Fibroblast of lung (primary cell): ENCODE results near the gene ID4.

ENCODE experiments used
- CTCF ChIP-seq, 2 donors: IDR thresholded peaks in 1 of 2; conservative IDR thresholded peaks in 1 of 2; 1 replicate in 1 of 2; 2 replicates in 1 of 2; pipeline ENCODE4 v1.5.1; 2011 to 2012; ENCODE audit warnings: low read length in 2 of 2, control low read depth in 1 of 2, inconsistent platforms in 1 of 2, low read depth in 1 of 2, mild to moderate bottlenecking in 1 of 2
- EZH2 ChIP-seq: IDR thresholded peaks from 2 replicates; pipeline ENCODE4 v1.5.1; 2012; ENCODE audit warnings: low read length, control low read depth, mild to moderate bottlenecking; ENCODE audit errors: missing control alignments

DNA sequence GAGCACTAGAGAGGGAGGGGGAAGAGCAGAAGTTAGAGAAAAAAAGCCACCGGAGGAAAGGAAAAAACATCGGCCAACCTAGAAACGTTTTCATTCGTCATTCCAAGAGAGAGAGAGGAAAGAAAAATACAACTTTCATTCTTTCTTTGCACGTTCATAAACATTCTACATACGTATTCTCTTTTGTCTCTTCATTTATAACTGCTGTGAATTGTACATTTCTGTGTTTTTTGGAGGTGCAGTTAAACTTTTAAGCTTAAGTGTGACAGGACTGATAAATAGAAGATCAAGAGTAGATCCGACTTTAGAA, 2.0 kb downstream of the ID4 start:
- TF ChIP-seq CTCF (conservative IDR thresholded peaks at IDR 0.05 in 1 of 2, IDR thresholded peaks at IDR 0.05 in 1 of 2; ENCODE audit: low read depth in 1 of 2, low read length in 2 of 2) (no peak), EZH2 (no peak)
